GM18873 (cell line): Measurements from ENCODE around the gene NKD1.

Experiments
- ATAC-seq: cut with Tn5 transposase; IDR thresholded peaks from one replicate; pipeline ENCODE4 v1.9.1; 2021; ENCODE audit warnings: mild to moderate bottlenecking, moderate library complexity, moderate number of reproducible peaks; ENCODE audit not compliant: unreplicated experiment, low FRiP score

NKD1 gene

GRCh38 chr16:50638816-50639670 is 90.8 kb downstream of the NKD1 start:
- no peak for ATAC-seq

DNA sequence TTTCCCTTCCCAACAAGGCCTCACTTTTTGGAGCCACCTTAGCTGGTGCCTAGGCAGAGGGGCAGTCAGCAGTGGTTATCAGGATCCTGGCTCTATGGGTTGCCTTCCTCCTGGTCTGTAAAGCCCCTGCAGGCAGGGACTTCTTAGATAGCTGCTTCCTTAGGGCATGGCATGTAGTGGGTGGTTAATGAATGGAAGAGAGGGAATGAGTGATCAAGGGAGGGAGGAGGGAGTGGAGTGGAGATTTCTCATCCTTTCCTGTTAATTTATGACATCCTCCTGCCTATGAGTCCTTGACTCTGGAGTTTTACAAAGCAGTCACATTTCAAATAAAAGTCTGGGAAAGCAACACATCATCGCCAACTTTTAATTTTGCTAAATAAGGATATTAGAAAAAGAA is 92.2 kb downstream of the NKD1 start:
- no peak for ATAC-seq

DNA sequence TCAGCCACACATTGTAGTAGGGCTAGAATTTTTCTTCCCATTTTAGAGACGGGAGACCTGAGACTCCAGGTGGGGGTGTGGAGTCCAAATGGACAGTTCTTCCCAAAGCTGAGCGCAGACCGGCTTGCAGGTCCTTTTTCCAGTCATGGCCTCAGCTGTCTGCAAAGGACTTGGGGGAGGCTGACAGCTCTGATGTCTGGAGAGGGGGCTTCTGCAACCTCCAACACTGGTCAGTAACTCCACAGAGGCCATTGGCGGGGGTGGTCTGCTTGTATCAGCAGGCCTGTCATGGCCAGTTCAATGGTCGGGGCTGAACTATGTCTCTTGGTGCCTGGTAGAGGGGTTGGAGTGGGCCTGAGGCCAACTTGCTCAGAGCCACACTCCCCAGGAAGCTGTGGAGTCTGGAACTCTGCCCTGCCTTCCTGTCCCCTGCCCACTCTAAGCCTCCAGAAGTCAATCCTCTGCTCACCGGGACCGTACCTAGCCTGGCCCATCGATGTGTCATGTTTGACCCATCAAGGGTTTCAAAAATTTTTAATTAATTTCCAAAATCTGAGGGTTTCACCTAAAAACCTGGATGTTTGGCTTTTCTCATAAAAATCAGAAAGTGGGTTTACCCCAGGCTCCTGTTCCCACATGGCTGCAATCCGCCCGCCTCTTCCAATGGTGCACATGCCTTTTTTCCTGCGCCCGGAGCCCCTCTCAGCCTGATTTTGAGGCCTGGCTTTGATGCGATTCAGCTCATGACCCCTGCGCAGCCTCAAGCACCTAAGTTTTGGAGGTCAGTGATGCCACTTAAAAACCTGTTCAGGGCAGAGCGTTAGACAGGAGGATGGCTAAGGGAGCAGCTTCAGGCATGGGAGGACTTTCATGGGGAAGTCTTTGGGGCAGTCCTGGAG is 93.0 kb downstream of the NKD1 start:
- no peak for ATAC-seq

GRCh38 chr16:50641818-50642187 is 93.6 kb downstream of the NKD1 start:
- ATAC-seq = no peak

GRCh38 chr16:50642349-50642748 is 94.2 kb downstream of the NKD1 start:
- no peak for ATAC-seq

- ATAC-seq = no peak
Observed at GRCh38 chr16:50643192-50643591, 95.0 kb downstream of the NKD1 start.

DNA sequence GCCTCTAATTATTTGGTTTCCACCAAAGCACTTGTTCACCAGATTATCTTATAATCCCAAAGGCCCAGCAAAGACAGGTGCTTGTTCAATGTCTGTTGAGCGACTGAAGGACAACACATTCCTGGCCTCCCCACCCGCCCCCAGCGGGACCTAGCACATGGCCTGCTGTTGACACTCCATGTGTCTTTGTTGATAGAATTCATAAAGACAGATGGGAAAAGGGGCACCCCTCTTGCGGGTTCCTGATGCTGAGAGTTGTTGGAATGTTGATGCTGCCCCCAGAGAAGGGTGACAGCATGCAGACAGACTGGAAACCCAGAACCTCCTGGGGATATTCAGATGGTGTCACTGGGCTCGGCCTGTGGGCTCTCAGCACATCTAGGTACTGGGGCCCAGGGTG is 96.0 kb downstream of the NKD1 start:
- no peak for ATAC-seq

DNA sequence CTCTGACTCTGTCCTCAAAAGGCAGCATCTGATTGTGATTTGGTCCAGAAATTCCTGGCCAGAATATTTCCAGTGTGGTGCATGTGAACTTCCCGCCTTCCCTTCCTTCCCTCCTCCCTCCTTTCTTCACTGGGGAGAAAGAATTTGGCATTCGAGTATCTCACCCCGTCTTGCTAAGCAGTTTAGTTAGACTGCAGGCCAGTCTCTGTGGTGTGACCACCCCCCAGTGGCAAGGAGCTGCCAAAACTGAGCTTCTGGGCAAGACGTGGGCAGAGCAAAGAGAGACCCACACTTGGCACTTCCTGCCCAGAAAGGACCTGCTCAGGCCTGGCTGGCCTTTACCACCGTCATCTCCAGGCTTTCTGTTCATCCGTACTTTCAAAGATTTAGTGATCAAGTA is 96.5 kb downstream of the NKD1 start:
- no peak for ATAC-seq

DNA sequence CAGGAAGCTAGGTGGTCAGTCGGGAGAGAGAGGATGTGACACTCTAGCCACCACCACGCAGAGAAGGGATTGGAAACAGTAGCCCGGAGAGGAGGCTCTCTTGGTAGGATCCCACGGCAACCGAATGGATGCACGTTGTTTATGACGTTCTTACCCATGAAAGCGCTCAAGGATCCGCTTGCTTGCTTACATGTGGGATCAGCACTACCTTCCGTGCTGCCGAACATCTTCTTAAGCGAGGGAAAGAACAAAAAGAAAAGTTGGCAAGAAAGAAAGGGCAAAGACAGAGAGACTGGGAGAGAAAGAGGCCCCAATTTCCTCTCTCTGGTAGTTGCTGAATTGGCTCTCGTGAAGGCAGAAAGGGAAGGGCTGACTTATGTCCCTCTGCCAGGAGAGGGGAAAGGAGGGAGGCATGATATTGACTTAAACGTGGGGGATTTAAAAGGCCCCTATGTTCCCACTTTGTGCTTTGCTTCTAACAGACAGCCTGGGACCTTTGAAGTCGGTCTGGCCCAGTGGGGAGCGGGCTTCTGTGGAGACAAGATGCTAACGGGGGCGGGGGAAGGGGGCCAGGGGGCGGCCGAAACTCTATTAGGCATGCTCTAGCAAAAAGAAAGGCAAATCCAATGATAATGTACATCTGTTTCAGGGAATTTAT is 97.5 kb downstream of the NKD1 start:
- ATAC-seq = no peak

- no peak for ATAC-seq
Observed at GRCh38 chr16:50646345-50646744, 98.1 kb downstream of the NKD1 start.

- no peak for ATAC-seq
Observed at GRCh38 chr16:50651835-50652438, 103.7 kb downstream of the NKD1 start.

GRCh38 chr16:50652836-50653425 is 104.7 kb downstream of the NKD1 start:
- no peak for ATAC-seq

GRCh38 chr16:50653633-50654519 is 105.7 kb downstream of the NKD1 start:
- ATAC-seq = no peak

DNA sequence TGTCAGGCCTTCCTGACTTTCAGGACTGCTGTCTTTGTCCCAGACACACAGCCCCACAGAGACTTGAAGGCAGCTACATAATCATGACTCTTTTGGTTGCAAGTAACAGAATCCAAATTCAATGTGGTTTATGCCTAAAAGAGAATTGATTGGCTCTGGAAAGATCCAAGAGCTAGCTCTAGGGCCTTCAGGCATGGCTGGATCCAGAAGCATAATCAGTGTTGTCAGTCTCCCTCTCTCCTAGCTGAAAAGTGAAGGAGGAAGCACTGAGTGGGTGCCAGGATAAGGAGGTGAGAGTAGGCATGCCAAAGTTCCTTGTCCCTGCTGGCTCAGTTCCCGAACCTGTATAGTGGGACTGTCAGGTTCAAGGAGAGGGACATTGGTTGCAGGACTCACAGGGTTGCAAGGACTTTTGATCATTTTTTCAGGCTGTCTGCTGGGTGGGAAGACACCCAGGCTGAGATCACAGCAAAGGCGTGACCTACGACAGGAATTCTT is 107.4 kb downstream of the NKD1 start:
- no peak for ATAC-seq

DNA sequence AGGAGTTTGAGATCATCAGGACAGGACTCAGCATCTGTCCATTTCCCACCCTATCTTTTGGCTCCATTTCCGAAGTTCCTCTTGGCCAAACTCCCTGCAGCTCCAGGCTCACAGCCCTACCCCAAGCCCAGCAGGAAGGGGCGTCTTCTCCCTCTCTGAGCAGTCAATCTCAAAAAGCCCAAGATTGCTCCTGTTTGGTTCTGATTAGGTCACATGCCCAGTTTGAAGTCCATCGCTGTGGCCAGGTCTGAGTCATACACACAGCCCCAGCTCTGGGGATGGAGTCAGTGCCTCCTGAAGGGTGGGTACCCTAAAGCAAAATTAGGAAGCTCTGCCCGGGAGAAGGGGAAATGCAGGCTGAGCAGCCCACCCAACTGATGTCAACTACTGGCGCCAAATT is 109.0 kb downstream of the NKD1 start:
- no peak for ATAC-seq

DNA sequence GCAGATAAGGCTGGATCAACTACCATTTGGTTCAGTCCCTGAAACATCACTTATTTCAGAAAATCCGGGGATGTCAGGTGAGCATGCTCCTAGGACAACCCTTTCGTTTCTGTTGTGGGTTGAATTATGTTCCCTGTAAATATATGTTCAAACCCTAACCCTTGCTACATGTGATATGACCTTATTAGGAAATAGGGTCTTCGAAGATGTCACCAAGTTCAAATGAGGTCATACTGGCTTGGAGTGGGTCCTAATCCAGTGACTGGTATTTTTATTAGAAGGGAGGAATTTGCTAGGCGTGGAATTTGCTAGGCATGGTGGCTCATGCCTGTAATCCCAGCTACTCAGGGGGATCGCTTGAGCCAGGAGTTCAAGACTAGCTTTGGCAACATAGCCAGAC is 111.6 kb downstream of the NKD1 start:
- ATAC-seq = no peak

DNA sequence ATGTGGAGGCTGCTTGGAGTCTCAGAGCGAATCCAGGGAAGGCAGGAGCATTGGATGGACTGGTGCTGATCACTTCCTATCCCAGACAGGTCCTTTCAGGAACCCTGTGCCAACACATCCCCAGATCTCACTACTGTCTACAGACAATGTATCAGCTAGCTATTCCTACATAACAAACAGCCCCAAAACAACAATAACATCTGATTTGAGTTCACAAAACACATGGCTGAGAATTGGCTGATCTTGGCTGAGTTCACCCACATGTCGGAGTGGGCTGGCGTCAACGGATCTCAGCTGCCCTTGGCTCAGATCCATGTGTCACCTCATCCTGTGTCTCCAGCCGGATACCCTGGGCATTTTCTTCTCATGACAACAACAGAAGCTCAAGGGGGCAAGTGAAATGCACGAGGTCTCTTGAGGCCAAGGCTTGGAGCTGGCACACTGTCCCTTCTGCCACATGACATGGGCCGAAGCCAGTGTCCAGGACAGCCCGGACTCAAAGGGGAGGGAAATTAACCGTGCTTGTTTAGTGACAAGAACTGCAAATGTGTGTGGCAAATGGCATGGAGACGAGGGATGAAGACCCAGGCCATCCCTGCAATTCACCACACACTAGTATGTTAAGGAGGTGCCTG is 114.2 kb downstream of the NKD1 start:
- ATAC-seq = no peak

- no peak for ATAC-seq
Observed at GRCh38 chr16:50664270-50664669, 116.1 kb downstream of the NKD1 start.
